ENCODE measurements around the gene UBXN10. TPM values are rescaled to one million over a fixed set of nuclear protein-coding genes. Genes with fewer than 3 reads are reported as not detected.
A peak's percentile ranks its signal among the peaks of the same experiment; 100 is the strongest.

UBXN10 gene
- total RNA-seq, 6 experiments from 2014 or later = 0.35 to 2.5 (median 1.8) TPM

DNA sequence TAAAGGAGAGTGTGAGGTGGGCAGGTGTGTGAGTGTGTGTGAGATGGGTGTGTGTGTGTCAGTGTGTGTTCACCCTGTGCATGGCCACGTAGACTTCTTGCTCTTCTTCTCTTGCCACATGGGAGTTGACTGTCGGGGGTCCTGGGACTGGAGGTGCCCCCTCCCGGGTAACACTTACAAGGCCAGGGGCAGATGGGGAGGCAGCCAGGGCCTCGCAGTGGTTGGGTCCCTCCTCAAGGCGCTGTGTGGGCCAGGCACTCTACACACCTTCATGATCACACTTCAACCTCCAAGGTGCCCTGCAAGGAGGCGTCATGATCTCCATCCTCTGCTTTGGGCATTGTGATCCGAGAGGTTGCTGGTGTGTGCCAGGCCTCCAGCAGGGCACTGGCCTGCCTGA, 44.4 kb upstream of the UBXN10 start:
- H3K4me3 ChIP-seq = no peak overlapping the region
- H3K27ac ChIP-seq = no peak overlapping the region
- peak in 1 of 3 donors; percentile 33 for DNase-seq
- no peak for TF ChIP-seq POLR2A (IDR thresholded peaks at IDR 0.05)
- TF ChIP-seq, protein P1, sequence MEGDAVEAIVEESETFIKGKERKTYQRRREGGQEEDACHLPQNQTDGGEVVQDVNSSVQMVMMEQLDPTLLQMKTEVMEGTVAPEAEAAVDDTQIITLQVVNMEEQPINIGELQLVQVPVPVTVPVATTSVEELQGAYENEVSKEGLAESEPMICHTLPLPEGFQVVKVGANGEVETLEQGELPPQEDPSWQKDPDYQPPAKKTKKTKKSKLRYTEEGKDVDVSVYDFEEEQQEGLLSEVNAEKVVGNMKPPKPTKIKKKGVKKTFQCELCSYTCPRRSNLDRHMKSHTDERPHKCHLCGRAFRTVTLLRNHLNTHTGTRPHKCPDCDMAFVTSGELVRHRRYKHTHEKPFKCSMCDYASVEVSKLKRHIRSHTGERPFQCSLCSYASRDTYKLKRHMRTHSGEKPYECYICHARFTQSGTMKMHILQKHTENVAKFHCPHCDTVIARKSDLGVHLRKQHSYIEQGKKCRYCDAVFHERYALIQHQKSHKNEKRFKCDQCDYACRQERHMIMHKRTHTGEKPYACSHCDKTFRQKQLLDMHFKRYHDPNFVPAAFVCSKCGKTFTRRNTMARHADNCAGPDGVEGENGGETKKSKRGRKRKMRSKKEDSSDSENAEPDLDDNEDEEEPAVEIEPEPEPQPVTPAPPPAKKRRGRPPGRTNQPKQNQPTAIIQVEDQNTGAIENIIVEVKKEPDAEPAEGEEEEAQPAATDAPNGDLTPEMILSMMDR (IDR thresholded peaks at IDR 0.05) = no peak
- ATAC-seq = no peak
- H3K36me3 ChIP-seq = no peaks in the 10 kb centered on the region
- H3K9me3 ChIP-seq = no peaks in the 10 kb centered on the region
- no peaks in the 10 kb centered on the region for H3K27me3 ChIP-seq
- H3K4me1 ChIP-seq = no peaks in the 10 kb centered on the region
- 86% methylated on average over 1 of the region's 7 CpGs for WGBS (ENCODE audit: insufficient coverage, low coverage, low lambda C conversion rate, missing lambda C conversion rate)
- intact Hi-C loops (cut with DNase I) = loop anchor here in 1 of 2 donors (10.0 kb wide), 1 partner anchor 217 kb away; the partner anchor contains the start of gene PLA2G2E

DNA sequence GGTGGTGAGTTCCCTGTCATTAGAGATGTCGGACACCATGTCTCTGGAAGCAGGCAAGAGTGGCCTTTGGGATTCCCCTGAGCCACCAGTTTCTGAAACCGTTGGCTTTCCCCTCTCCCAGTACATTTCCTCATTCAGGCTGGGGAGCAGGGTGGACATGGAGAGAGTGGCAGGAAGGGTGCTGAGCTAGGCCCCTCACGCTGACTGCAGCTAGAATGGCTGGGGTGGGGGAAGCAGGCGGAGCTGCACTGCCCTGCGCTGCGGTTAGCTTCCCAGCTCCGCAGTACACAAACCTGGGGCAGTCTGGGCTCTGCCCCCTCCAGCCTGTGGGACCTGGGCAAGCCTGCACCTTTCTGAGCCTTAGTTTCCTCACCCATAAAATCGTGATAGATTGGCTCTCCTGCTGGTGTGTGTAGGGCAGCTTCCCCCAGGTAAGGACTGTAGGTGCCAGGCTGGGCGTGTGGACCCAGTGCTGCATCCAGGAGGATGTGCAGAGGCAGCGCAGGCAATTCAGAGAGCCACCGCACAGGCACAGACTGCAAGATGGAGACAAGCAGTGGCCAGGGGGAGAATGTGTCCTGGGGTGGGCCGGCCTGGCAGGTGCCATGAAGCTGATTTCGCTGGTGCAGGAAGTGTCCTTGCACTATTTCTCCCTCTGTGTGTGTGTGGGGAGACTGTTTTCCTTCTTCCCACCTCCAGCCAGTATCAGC, 43.7 kb upstream of the UBXN10 start:
- Histone ChIP-seq H3K27ac (no peak overlapping the region), H3K9me3 (no peaks in the 10 kb centered on the region), H3K27me3 (no peaks in the 10 kb centered on the region), H3K4me3 (no peak overlapping the region), H3K36me3 (no peaks in the 10 kb centered on the region), H3K4me1 (no peaks in the 10 kb centered on the region)
- ATAC-seq = no peak
- TF ChIP-seq, protein P1 (IDR thresholded peaks at IDR 0.05) = no peak
- TF ChIP-seq POLR2A (IDR thresholded peaks at IDR 0.05) = no peak
- intact Hi-C loops (cut with DNase I) = loop anchor here in 1 of 2 donors (10.0 kb wide), 1 partner anchor 217 kb away; the partner anchor contains the start of gene PLA2G2E
- WGBS (ENCODE audit: insufficient coverage, low coverage, low lambda C conversion rate, missing lambda C conversion rate) = 92% methylated on average over 7 of the region's 13 CpGs
- DNase-seq = no peak

DNA sequence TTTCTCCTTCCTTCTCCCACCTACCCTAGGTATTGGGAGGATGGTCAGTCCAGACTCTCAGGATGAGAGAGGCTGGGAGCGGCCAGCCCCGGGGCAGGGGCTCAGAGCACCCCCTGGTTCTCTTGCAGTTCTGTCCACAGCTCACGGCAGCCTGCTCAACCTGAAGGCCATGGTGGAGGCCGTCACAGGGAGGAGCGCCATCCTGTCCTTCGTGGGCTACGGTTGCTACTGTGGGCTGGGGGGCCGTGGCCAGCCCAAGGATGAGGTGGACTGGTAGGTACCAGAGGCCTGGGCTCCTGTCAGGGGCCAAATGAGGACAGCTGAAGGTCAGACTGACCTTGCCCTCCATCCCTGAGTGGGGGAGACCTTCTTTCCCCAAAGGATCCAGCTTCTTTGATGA, 42.6 kb upstream of the UBXN10 start:
- Histone ChIP-seq H3K4me1 (no peaks in the 10 kb centered on the region), H3K4me3 (no peak overlapping the region), H3K36me3 (no peaks in the 10 kb centered on the region), H3K27me3 (no peaks in the 10 kb centered on the region), H3K9me3 (no peaks in the 10 kb centered on the region), H3K27ac (no peak overlapping the region)
- DNase-seq (peak in 1 of 3 donors; percentile 6), ATAC-seq (no peak)
- WGBS (ENCODE audit: insufficient coverage, low coverage, low lambda C conversion rate, missing lambda C conversion rate) = 100% methylated on average over 2 of the region's 8 CpGs
- intact Hi-C loops (cut with DNase I) = loop anchor here in 1 of 2 donors (10.0 kb wide), 1 partner anchor 219 kb away; the partner anchor contains the start of gene PLA2G2E
- TF ChIP-seq, protein P1 (IDR thresholded peaks at IDR 0.05) = no peak
- TF ChIP-seq POLR2A (IDR thresholded peaks at IDR 0.05) = no peak

GRCh38 chr1:20143734-20144565, 41.9 kb upstream of the UBXN10 start:
- Histone ChIP-seq H3K4me1 (no peaks in the 10 kb centered on the region), H3K27ac (no peak overlapping the region), H3K4me3 (no peak overlapping the region), H3K9me3 (no peaks in the 10 kb centered on the region), H3K27me3 (no peaks in the 10 kb centered on the region), H3K36me3 (no peaks in the 10 kb centered on the region)
- intact Hi-C loops (cut with DNase I) = loop anchor here in 1 of 2 donors (10.0 kb wide), 1 partner anchor 219 kb away; the partner anchor contains the start of gene PLA2G2E
- TF ChIP-seq, protein P1 (IDR thresholded peaks at IDR 0.05) = no peak
- no peak for TF ChIP-seq POLR2A (IDR thresholded peaks at IDR 0.05)
- DNase-seq (peak in 1 of 3 donors; percentile 8), ATAC-seq (no peak)
- 70% methylated on average over 4 of the region's 13 CpGs for WGBS (ENCODE audit: insufficient coverage, low coverage, low lambda C conversion rate, missing lambda C conversion rate)
